Immature natural killer cell (primary cell): Measurements from ENCODE around the gene FAM120B. TPM values are rescaled to one million over a fixed set of nuclear protein-coding genes. Genes with fewer than 3 reads are reported as not detected.
"Not testable (repeated sequence)": the region's sequence is repeated elsewhere in the genome, so short reads cannot be mapped to it uniquely, and the experiment has no call there.

Source experiments
- DNase-seq, 3 donors: peaks; one replicate each; pipeline ENCODE4 v3.0.0; 2022; ENCODE audit warnings: mixed read lengths in 1 of 3
- H3K27ac Mint-ChIP-seq, 6 donors: one replicate each; pipeline ENCODE4 v1.8.0; 2020; ENCODE audit warnings: mixed read lengths in 6 of 6, mild to moderate bottlenecking in 5 of 6, inconsistent platforms in 4 of 6, moderate library complexity in 3 of 6
- H3K27me3 Mint-ChIP-seq, 3 donors: one replicate each; pipeline ENCODE4 v1.8.0; 2020 to 2021; ENCODE audit warnings: low read depth in 3 of 3, mild to moderate bottlenecking in 3 of 3, mixed read lengths in 3 of 3, moderate library complexity in 3 of 3, inconsistent platforms in 1 of 3
- H3K36me3 Mint-ChIP-seq, 3 donors: one replicate each; pipeline ENCODE4 v1.8.0; 2020; ENCODE audit warnings: mixed read lengths in 3 of 3, inconsistent platforms in 2 of 3, mild to moderate bottlenecking in 2 of 3
- H3K4me1 Mint-ChIP-seq, 2 donors: one replicate each; pipeline ENCODE4 v1.8.0; 2020; ENCODE audit warnings: inconsistent platforms in 2 of 2, mild to moderate bottlenecking in 2 of 2, mixed read lengths in 2 of 2, moderate library complexity in 1 of 2
- H3K4me3 Mint-ChIP-seq, 5 donors: one replicate each; pipeline ENCODE4 v1.8.0; 2020; ENCODE audit warnings: mild to moderate bottlenecking in 5 of 5, mixed read lengths in 5 of 5, inconsistent platforms in 3 of 5, moderate library complexity in 3 of 5
- H3K9me3 Mint-ChIP-seq, 6 donors: one replicate each; pipeline ENCODE4 v1.8.0; 2020; ENCODE audit warnings: mild to moderate bottlenecking in 6 of 6, mixed read lengths in 6 of 6, inconsistent platforms in 4 of 6, moderate library complexity in 3 of 6
- polyA plus RNA-seq, 3 donors: library from polyadenylated mRNA; unstranded; fragments of 300-500 nt; fragmentation: Illumina TruSeq; gene quantifications; one replicate each; pipeline ENCODE4 v1.2.3, GENCODE V29; 2021

FAM120B gene
- polyA plus RNA-seq, 3 donors from 2014 or later: 17.4 to 43.1 (median 26.2) TPM

GRCh38 chr6:170308761-170309160, 2.2 kb downstream of the FAM120B start:
- Mint-ChIP-seq H3K27ac (peak overlapping the region; percentile 39 to 99 (median 84)), H3K4me1 (peaks cover 56 to 70% of the 10 kb centered on the region in 2 donors), H3K4me3 (peak overlapping the region; percentile 38 to 92 (median 63)), H3K9me3 (no peaks in the 10 kb centered on the region), H3K36me3 (no peaks in the 10 kb centered on the region), H3K27me3 (peaks cover 5 to 23% (median 7%) of the 10 kb centered on the region in 3 donors)
- no peak for DNase-seq

- H3K36me3 Mint-ChIP-seq: peaks cover 0 to 1% (median 0%) of the 10 kb centered on the region in 3 donors
- no peaks in the 10 kb centered on the region for H3K9me3 Mint-ChIP-seq
- H3K4me1 Mint-ChIP-seq: peaks cover 60 to 83% of the 10 kb centered on the region in 2 donors
- no peak for DNase-seq
- H3K27ac Mint-ChIP-seq: peak overlapping the region in 1 of 6 donors; percentile 77
- H3K4me3 Mint-ChIP-seq: no peak overlapping the region
- peaks cover 2 to 6% (median 3%) of the 10 kb centered on the region in 3 donors for H3K27me3 Mint-ChIP-seq
Measured at GRCh38 chr6:170311696-170312095, 5.1 kb downstream of the FAM120B start.

GRCh38 chr6:170312876-170313275, 6.3 kb downstream of the FAM120B start:
- H3K27me3 Mint-ChIP-seq: peaks cover 0 to 2% (median under 1%) of the 10 kb centered on the region in 3 donors
- no peaks in the 10 kb centered on the region for H3K9me3 Mint-ChIP-seq
- peaks cover 50 to 84% of the 10 kb centered on the region in 2 donors for H3K4me1 Mint-ChIP-seq
- peak overlapping the region in 1 of 6 donors; percentile 43 for H3K27ac Mint-ChIP-seq
- DNase-seq: no peak
- peaks cover 0 to 11% (median 6%) of the 10 kb centered on the region in 3 donors for H3K36me3 Mint-ChIP-seq
- no peak overlapping the region for H3K4me3 Mint-ChIP-seq

GRCh38 chr6:170313716-170314295, 7.2 kb downstream of the FAM120B start:
- Mint-ChIP-seq H3K9me3 (no peaks in the 10 kb centered on the region), H3K4me1 (peaks cover 41 to 75% of the 10 kb centered on the region in 2 donors), H3K27ac (peak overlapping the region in 1 of 6 donors; percentile 16)

GRCh38 chr6:170314983-170315382, 8.4 kb downstream of the FAM120B start:
- Mint-ChIP-seq H3K36me3 (peaks cover 6 to 23% (median 12%) of the 10 kb centered on the region in 3 donors), H3K9me3 (no peaks in the 10 kb centered on the region), H3K4me3 (no peak overlapping the region), H3K4me1 (peaks cover 37 to 70% of the 10 kb centered on the region in 2 donors), H3K27ac (no peak overlapping the region), H3K27me3 (no peaks in the 10 kb centered on the region)
- DNase-seq: no peak

More at GRCh38 chr6:170313716-170314295, 7.2 kb downstream of the FAM120B start:
- DNase-seq: no peak
- no peaks in the 10 kb centered on the region for H3K27me3 Mint-ChIP-seq
- peaks cover 3 to 19% (median 8%) of the 10 kb centered on the region in 3 donors for H3K36me3 Mint-ChIP-seq
- H3K4me3 Mint-ChIP-seq: no peak overlapping the region

- H3K4me3 Mint-ChIP-seq: no peak overlapping the region
- peaks cover 31 to 70% of the 10 kb centered on the region in 2 donors for H3K4me1 Mint-ChIP-seq
- H3K27me3 Mint-ChIP-seq: no peaks in the 10 kb centered on the region
- no peaks in the 10 kb centered on the region for H3K9me3 Mint-ChIP-seq
- H3K27ac Mint-ChIP-seq: no peak overlapping the region
- H3K36me3 Mint-ChIP-seq: peaks cover 15 to 27% (median 16%) of the 10 kb centered on the region in 3 donors
- no peak for DNase-seq
Measured at GRCh38 chr6:170316071-170316470, 9.5 kb downstream of the FAM120B start.

- DNase-seq: no peak
- peaks cover 16 to 27% (median 18%) of the 10 kb centered on the region in 3 donors for H3K36me3 Mint-ChIP-seq
- H3K27me3 Mint-ChIP-seq: no peaks in the 10 kb centered on the region
- H3K4me1 Mint-ChIP-seq: peaks cover 25 to 64% of the 10 kb centered on the region in 2 donors
- no peak overlapping the region for H3K4me3 Mint-ChIP-seq
- H3K27ac Mint-ChIP-seq: peak overlapping the region in 1 of 6 donors; percentile 5
- no peaks in the 10 kb centered on the region for H3K9me3 Mint-ChIP-seq
Measured at GRCh38 chr6:170317076-170317475, 10.5 kb downstream of the FAM120B start.

- Mint-ChIP-seq H3K36me3 (peaks cover 23 to 32% (median 24%) of the 10 kb centered on the region in 3 donors), H3K27ac (peak overlapping the region in 3 of 6 donors; percentile 19 to 30 (median 26)), H3K4me1 (peaks cover 21 to 66% of the 10 kb centered on the region in 2 donors), H3K4me3 (no peak overlapping the region), H3K27me3 (no peaks in the 10 kb centered on the region), H3K9me3 (no peaks in the 10 kb centered on the region)
- DNase-seq: no peak
Measured at GRCh38 chr6:170317718-170318117, 11.2 kb downstream of the FAM120B start.

GRCh38 chr6:170329321-170329720, 22.8 kb downstream of the FAM120B start:
- peaks cover 8 to 35% of the 10 kb centered on the region in 2 donors for H3K4me1 Mint-ChIP-seq
- H3K27me3 Mint-ChIP-seq: no peaks in the 10 kb centered on the region
- H3K27ac Mint-ChIP-seq: peak overlapping the region in 1 of 6 donors; percentile 25
- H3K9me3 Mint-ChIP-seq: no peaks in the 10 kb centered on the region
- no peak for DNase-seq
- H3K4me3 Mint-ChIP-seq: no peak overlapping the region
- peaks cover 33 to 57% (median 33%) of the 10 kb centered on the region in 3 donors for H3K36me3 Mint-ChIP-seq

- H3K9me3 Mint-ChIP-seq, H3K4me3 Mint-ChIP-seq, DNase-seq, H3K27me3 Mint-ChIP-seq: not testable (repeated sequence)
- peaks cover 20 to 51% (median 51%) of the 10 kb centered on the region in 3 donors for H3K36me3 Mint-ChIP-seq
- peaks cover 40 to 62% of the 10 kb centered on the region in 2 donors for H3K4me1 Mint-ChIP-seq
- H3K27ac Mint-ChIP-seq: peak overlapping the region in 1 of 6 donors; percentile 49
Measured at GRCh38 chr6:170335199-170335598, 28.6 kb downstream of the FAM120B start.

- no peaks in the 10 kb centered on the region for H3K9me3 Mint-ChIP-seq
- no peak for DNase-seq
- peaks cover 26 to 36% (median 31%) of the 10 kb centered on the region in 3 donors for H3K36me3 Mint-ChIP-seq
- no peaks in the 10 kb centered on the region for H3K27me3 Mint-ChIP-seq
- no peak overlapping the region for H3K4me3 Mint-ChIP-seq
- peak overlapping the region in 3 of 6 donors; percentile 15 to 64 (median 24) for H3K27ac Mint-ChIP-seq
- peaks cover 28 to 69% of the 10 kb centered on the region in 2 donors for H3K4me1 Mint-ChIP-seq
Measured at GRCh38 chr6:170344631-170345576, 38.3 kb downstream of the FAM120B start.

- Mint-ChIP-seq H3K27me3 (no peaks in the 10 kb centered on the region), H3K27ac (peak overlapping the region in 2 of 6 donors; percentile 23 to 64), H3K36me3 (peaks cover 28 to 44% (median 35%) of the 10 kb centered on the region in 3 donors), H3K9me3 (peaks cover 0 to under 1% (median 0%) of the 10 kb centered on the region in 6 donors), H3K4me3 (no peak overlapping the region), H3K4me1 (peaks cover 25 to 61% of the 10 kb centered on the region in 2 donors)
- DNase-seq: no peak
Measured at GRCh38 chr6:170345662-170346061, 39.1 kb downstream of the FAM120B start.

GRCh38 chr6:170346649-170347048, 40.1 kb downstream of the FAM120B start:
- Mint-ChIP-seq H3K4me3 (no peak overlapping the region), H3K27me3 (no peaks in the 10 kb centered on the region), H3K36me3 (peaks cover 35 to 54% (median 45%) of the 10 kb centered on the region in 3 donors), H3K4me1 (peaks cover 25 to 53% of the 10 kb centered on the region in 2 donors), H3K27ac (no peak overlapping the region), H3K9me3 (peaks cover 4 to 8% (median 7%) of the 10 kb centered on the region in 6 donors)
- no peak for DNase-seq
